ENCODE measurements around the gene CCDC14.
"Not testable (repeated sequence)": the region's sequence is repeated elsewhere in the genome, so short reads cannot be mapped to it uniquely, and the experiment has no call there.

DNA sequence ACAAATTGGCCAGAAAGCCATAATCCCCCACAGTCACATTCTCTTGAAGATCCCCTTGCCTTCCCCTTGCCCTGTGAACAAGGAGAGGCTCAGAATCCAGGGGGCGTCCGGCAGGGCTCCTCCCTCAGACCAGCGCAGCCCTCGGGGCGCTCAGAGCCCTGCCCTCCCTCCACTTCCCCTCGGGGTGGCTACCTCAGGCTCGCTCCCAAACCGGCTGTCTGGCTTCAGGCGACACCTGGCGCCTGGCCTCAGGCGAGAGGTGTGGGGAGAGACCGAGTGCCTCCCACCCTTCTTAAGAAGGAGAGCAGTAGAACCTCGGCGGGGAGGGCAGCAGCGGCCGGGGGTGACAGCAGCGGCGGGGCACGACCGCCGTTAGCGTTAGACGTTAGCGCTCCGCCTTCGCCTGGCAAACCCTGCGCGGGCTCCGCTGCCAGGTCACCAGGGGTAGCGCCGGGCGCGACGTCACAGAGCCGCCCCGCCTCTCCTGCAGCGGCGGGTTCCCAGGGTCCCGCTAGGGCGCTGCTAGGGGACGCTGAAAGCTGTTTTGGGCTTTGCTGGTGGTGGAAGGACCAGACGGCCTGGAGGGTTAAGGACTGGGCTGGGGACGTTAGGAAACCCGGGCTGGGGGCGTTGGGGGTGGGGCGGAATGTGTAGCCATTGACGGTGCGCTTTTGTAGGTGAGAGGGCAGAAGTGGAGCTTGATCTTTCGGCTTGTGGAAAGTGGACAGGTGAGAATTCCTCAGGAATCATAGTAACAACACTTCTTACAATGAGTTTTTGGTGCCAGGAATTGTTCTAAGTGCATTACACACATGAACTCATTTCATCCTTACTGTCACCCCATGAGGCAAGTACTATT, 30.9 kb upstream of the CCDC14 start, which contains the start of gene ROPN1:
- TF ChIP-seq CTCF, POLR2A (IDR thresholded peaks at IDR 0.05): not testable (repeated sequence)
